Epithelial cell of esophagus (primary cell): ENCODE measurements around the gene ROCK2.

Experiments used
- DNase-seq: peaks from one replicate; pipeline ENCODE4 v3.0.0; 2010; ENCODE audit warnings: low read depth
- H3K4me3 ChIP-seq: 2 replicates; pipeline ENCODE4 v1.5.1; 2011; ENCODE audit warnings: mild to moderate bottlenecking, low read length, control low read depth
- CTCF ChIP-seq: IDR thresholded peaks from 2 replicates; pipeline ENCODE4 v1.5.1; 2011; ENCODE audit warnings: low read depth, mild to moderate bottlenecking, low read length, control low read depth, inconsistent platforms; ENCODE audit not compliant: insufficient read depth; ENCODE audit errors: missing control alignments

ROCK2 gene

GRCh38 chr2:11344342-11344955 lies at the start of gene ROCK2:
TSS of gene ROCK2 (minus strand) at chr2:11344636. CDS start at chr2:11344136, 500 bp downstream.
- peak within 1 kb of the TSS; percentile 74 for H3K4me3 ChIP-seq
- TF ChIP-seq CTCF: no peak
- DNase-seq: peak; percentile 75

- no peak for DNase-seq
- no peak for TF ChIP-seq CTCF
- no peak overlapping the region for H3K4me3 ChIP-seq
Observed at GRCh38 chr2:11393711-11394236, 49.3 kb upstream of the ROCK2 start.

GRCh38 chr2:11391942-11392266 lies 47.5 kb upstream of the ROCK2 start:
- DNase-seq: no peak
- H3K4me3 ChIP-seq: no peak overlapping the region
- TF ChIP-seq CTCF: no peak

- TF ChIP-seq CTCF: no peak
- no peak overlapping the region for H3K4me3 ChIP-seq
- no peak for DNase-seq
Observed at GRCh38 chr2:11390399-11390658, 45.9 kb upstream of the ROCK2 start.

- H3K4me3 ChIP-seq: no peak overlapping the region
- TF ChIP-seq CTCF: no peak
- DNase-seq: peak; percentile 82
Observed at GRCh38 chr2:11389551-11390398, 45.3 kb upstream of the ROCK2 start.

GRCh38 chr2:11389052-11389420 lies 44.6 kb upstream of the ROCK2 start:
- no peak for DNase-seq
- H3K4me3 ChIP-seq: no peak overlapping the region
- no peak for TF ChIP-seq CTCF

- no peak overlapping the region for H3K4me3 ChIP-seq
- no peak for TF ChIP-seq CTCF
- no peak for DNase-seq
Observed at GRCh38 chr2:11388262-11389051, 44.0 kb upstream of the ROCK2 start.
